ENCODE data around the gene PIP4K2A.
"Not testable (repeated sequence)": the region's sequence is repeated elsewhere in the genome, so short reads cannot be mapped to it uniquely, and the experiment has no call there.

- not testable (repeated sequence) for TF ChIP-seq CTCF (conservative IDR thresholded peaks at IDR 0.05; ENCODE audit: low read depth, low read length); EZH2 (IDR thresholded peaks at IDR 0.05; ENCODE audit: low read length, unreplicated experiment)
Measured at GRCh38 chr10:22513483-22514413, 200.6 kb downstream of the PIP4K2A start.

Measured in PC-3 (cell line).